Memory B cell (primary cell): ENCODE measurements around the gene CCRL2.

Experiments
- ATAC-seq: fragments of 150-1000 bp; cut with Tn5 transposase; 2 replicates; pipeline ENCODE4 v1.10.0; 2021; ENCODE audit warnings: low read depth, mild to moderate bottlenecking, moderate library complexity
- DNase-seq, 2 donors: peaks; one replicate each; pipeline ENCODE4 v3.0.0; 2022; ENCODE audit warnings: low spot score in 2 of 2
- H3K27ac Mint-ChIP-seq: one replicate; pipeline ENCODE4 v1.8.0; 2022; ENCODE audit warnings: mild to moderate bottlenecking, moderate library complexity, mixed read lengths
- H3K27me3 Mint-ChIP-seq: one replicate; pipeline ENCODE4 v1.8.0; 2022; ENCODE audit warnings: mixed read lengths
- H3K36me3 Mint-ChIP-seq: one replicate; pipeline ENCODE4 v1.8.0; 2022; ENCODE audit warnings: mild to moderate bottlenecking, mixed read lengths
- H3K4me1 Mint-ChIP-seq: one replicate; pipeline ENCODE4 v1.8.0; 2022; ENCODE audit warnings: mixed read lengths
- H3K4me3 Mint-ChIP-seq: one replicate; pipeline ENCODE4 v1.8.0; 2022; ENCODE audit warnings: mild to moderate bottlenecking, moderate library complexity, mixed read lengths
- H3K9me3 Mint-ChIP-seq: one replicate; pipeline ENCODE4 v1.8.0; 2022; ENCODE audit warnings: mixed read lengths

Gene CCRL2

GRCh38 chr3:46406788-46407611 is at the start of gene CCRL2, which contains the start of gene CCR5AS:
Gene CCRL2 (plus strand): TSS chr3:46407259. CDS start chr3:46408080, 821 bp downstream.
Gene CCR5AS (minus strand): TSS chr3:46407066.
- H3K27me3 Mint-ChIP-seq = peaks cover 2% of the 10 kb centered on the region
- no peaks in the 10 kb centered on the region for H3K9me3 Mint-ChIP-seq
- peak within 1 kb of the TSS; percentile 83 for H3K4me3 Mint-ChIP-seq
- peaks cover 3% of the 10 kb centered on the region for H3K36me3 Mint-ChIP-seq
- H3K27ac Mint-ChIP-seq = peak within 1 kb of the TSS; percentile 93
- H3K4me1 Mint-ChIP-seq = peaks cover 16% of the 10 kb centered on the region
- DNase-seq = peak; percentile 26 to 30
- peak; percentile 94 for ATAC-seq

- Mint-ChIP-seq H3K27ac (no peak overlapping the region), H3K27me3 (peaks cover 2% of the 10 kb centered on the region), H3K4me1 (peaks cover 57% of the 10 kb centered on the region), H3K4me3 (no peak overlapping the region), H3K9me3 (no peaks in the 10 kb centered on the region), H3K36me3 (peaks cover 4% of the 10 kb centered on the region)
- DNase-seq (no peak), ATAC-seq (no peak)
These were observed 48.6 kb upstream of the CCRL2 start for GRCh38 chr3:46358466-46358865.

- no peaks in the 10 kb centered on the region for H3K9me3 Mint-ChIP-seq
- H3K36me3 Mint-ChIP-seq = peaks cover 4% of the 10 kb centered on the region
- no peak for DNase-seq
- H3K4me3 Mint-ChIP-seq = no peak overlapping the region
- peak overlapping the region; percentile 48 for H3K27ac Mint-ChIP-seq
- peak; percentile 48 for ATAC-seq
- peaks cover 49% of the 10 kb centered on the region for H3K4me1 Mint-ChIP-seq
- peaks cover 2% of the 10 kb centered on the region for H3K27me3 Mint-ChIP-seq
These were observed 47.1 kb upstream of the CCRL2 start for GRCh38 chr3:46359733-46360493.

GRCh38 chr3:46360907-46361306 is 46.2 kb upstream of the CCRL2 start:
- H3K4me3 Mint-ChIP-seq = no peak overlapping the region

GRCh38 chr3:46361408-46362283 is 45.4 kb upstream of the CCRL2 start:
- no peak overlapping the region for H3K4me3 Mint-ChIP-seq

More at GRCh38 chr3:46360907-46361306, 46.2 kb upstream of the CCRL2 start:
- H3K9me3 Mint-ChIP-seq = no peaks in the 10 kb centered on the region
- ATAC-seq (peak; percentile 32), DNase-seq (peak in 1 of 2 donors; percentile 6)
- H3K27me3 Mint-ChIP-seq = no peaks in the 10 kb centered on the region
- peaks cover 2% of the 10 kb centered on the region for H3K36me3 Mint-ChIP-seq
- peaks cover 42% of the 10 kb centered on the region for H3K4me1 Mint-ChIP-seq
- peak overlapping the region; percentile 32 for H3K27ac Mint-ChIP-seq

GRCh38 chr3:46365041-46365440 is 42.0 kb upstream of the CCRL2 start:
- no peaks in the 10 kb centered on the region for H3K9me3 Mint-ChIP-seq
- H3K27me3 Mint-ChIP-seq = no peaks in the 10 kb centered on the region
- no peak overlapping the region for H3K27ac Mint-ChIP-seq
- no peaks in the 10 kb centered on the region for H3K36me3 Mint-ChIP-seq
- DNase-seq (no peak), ATAC-seq (no peak)
- peaks cover 37% of the 10 kb centered on the region for H3K4me1 Mint-ChIP-seq
- H3K4me3 Mint-ChIP-seq = no peak overlapping the region

More at GRCh38 chr3:46361408-46362283, 45.4 kb upstream of the CCRL2 start:
- DNase-seq (peak in 1 of 2 donors; percentile 8), ATAC-seq (no peak)
- H3K27me3 Mint-ChIP-seq = no peaks in the 10 kb centered on the region
- H3K27ac Mint-ChIP-seq = peak overlapping the region; percentile 61
- H3K9me3 Mint-ChIP-seq = no peaks in the 10 kb centered on the region
- peaks cover 2% of the 10 kb centered on the region for H3K36me3 Mint-ChIP-seq
- H3K4me1 Mint-ChIP-seq = peaks cover 41% of the 10 kb centered on the region

- no peak overlapping the region for H3K4me3 Mint-ChIP-seq
- no peaks in the 10 kb centered on the region for H3K27me3 Mint-ChIP-seq
- DNase-seq (no peak), ATAC-seq (no peak)
- no peak overlapping the region for H3K27ac Mint-ChIP-seq
- H3K36me3 Mint-ChIP-seq = no peaks in the 10 kb centered on the region
- H3K4me1 Mint-ChIP-seq = peaks cover 32% of the 10 kb centered on the region
- H3K9me3 Mint-ChIP-seq = no peaks in the 10 kb centered on the region
These were observed 41.1 kb upstream of the CCRL2 start for GRCh38 chr3:46365737-46366524.

GRCh38 chr3:46367811-46368210 is 39.2 kb upstream of the CCRL2 start:
- H3K27ac Mint-ChIP-seq = no peak overlapping the region
- no peaks in the 10 kb centered on the region for H3K9me3 Mint-ChIP-seq
- peaks cover 17% of the 10 kb centered on the region for H3K4me1 Mint-ChIP-seq
- no peak for DNase-seq
- ATAC-seq = no peak
- no peak overlapping the region for H3K4me3 Mint-ChIP-seq
- H3K36me3 Mint-ChIP-seq = no peaks in the 10 kb centered on the region
- H3K27me3 Mint-ChIP-seq = no peaks in the 10 kb centered on the region

- Mint-ChIP-seq H3K4me1 (peaks cover 17% of the 10 kb centered on the region), H3K36me3 (no peaks in the 10 kb centered on the region), H3K27me3 (no peaks in the 10 kb centered on the region), H3K4me3 (peak overlapping the region; percentile 3), H3K27ac (no peak overlapping the region), H3K9me3 (no peaks in the 10 kb centered on the region)
- peak; percentile 37 to 62 for DNase-seq
- peak; percentile 99 for ATAC-seq
These were observed 38.5 kb upstream of the CCRL2 start for GRCh38 chr3:46368569-46368968.

- Mint-ChIP-seq H3K4me3 (no peak overlapping the region), H3K36me3 (no peaks in the 10 kb centered on the region), H3K27ac (no peak overlapping the region), H3K4me1 (peaks cover 17% of the 10 kb centered on the region), H3K9me3 (no peaks in the 10 kb centered on the region), H3K27me3 (no peaks in the 10 kb centered on the region)
- no peak for DNase-seq
- ATAC-seq = no peak
These were observed 37.9 kb upstream of the CCRL2 start for GRCh38 chr3:46369151-46369550.

- DNase-seq (no peak), ATAC-seq (no peak)
- Mint-ChIP-seq H3K27me3 (no peaks in the 10 kb centered on the region), H3K27ac (peak overlapping the region; percentile 72), H3K36me3 (no peaks in the 10 kb centered on the region), H3K4me1 (peaks cover 20% of the 10 kb centered on the region), H3K9me3 (no peaks in the 10 kb centered on the region), H3K4me3 (no peak overlapping the region)
These were observed 37.4 kb upstream of the CCRL2 start for GRCh38 chr3:46369675-46370132.

GRCh38 chr3:46370839-46371518 is 36.1 kb upstream of the CCRL2 start, which contains the start of gene CCR5:
Gene CCR5 (plus strand): TSS chr3:46370946. CDS start chr3:46372903, 1,957 bp downstream.
- H3K27me3 Mint-ChIP-seq = no peaks in the 10 kb centered on the region
- ATAC-seq (no peak), DNase-seq (no peak)
- peak within 1 kb of the TSS; percentile 72 for H3K27ac Mint-ChIP-seq
- H3K4me3 Mint-ChIP-seq = peak within 1 kb of the TSS; percentile 16
- H3K9me3 Mint-ChIP-seq = no peaks in the 10 kb centered on the region
- peaks cover 23% of the 10 kb centered on the region for H3K4me1 Mint-ChIP-seq
- no peaks in the 10 kb centered on the region for H3K36me3 Mint-ChIP-seq
